ENCODE data around the gene ZNF219. TPM values are rescaled to one million over a fixed set of nuclear protein-coding genes. Genes with fewer than 3 reads are reported as not detected.

ZNF219 gene
- total and polyA plus RNA-seq, 2 of the 13 experiments (the other 11 are each of a cell fraction or from before 2014, with no cell fraction given) = 34.5 to 36.6 TPM

DNA sequence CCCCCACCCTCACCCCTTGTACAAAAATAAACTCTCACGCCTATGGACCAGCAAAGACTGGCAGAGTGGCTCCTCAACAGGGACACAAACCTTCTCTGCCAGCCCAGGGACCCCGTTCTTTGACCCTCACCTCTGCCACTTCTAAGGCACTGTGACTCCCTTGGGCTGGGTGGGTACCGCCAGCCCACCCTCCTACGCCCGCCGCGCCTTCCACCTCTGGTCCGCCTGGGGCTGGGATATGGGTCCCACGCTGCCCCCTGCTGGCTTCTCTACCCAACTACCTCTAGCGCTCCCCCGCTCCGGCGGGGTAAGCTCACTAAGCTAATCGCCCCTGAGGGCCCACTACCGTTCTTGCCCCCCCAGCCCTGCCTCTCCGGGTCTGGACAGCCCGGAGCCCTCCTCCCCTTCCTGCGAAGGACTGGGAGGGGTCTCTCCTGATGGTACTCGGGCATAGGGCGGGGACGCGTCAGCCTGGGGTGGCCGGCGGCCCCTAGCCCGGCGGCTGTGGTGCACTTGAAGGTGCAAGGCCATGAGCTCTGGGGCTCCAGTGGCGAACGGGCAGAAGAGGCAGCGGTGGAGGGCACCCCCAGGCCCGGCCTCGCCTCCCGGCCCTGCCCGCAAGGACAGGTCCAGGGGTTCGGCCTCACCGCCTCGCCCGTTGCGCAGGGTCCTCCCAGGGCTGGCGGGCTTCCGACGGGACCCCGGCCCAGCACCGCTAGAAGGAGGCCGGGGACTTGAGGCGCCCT is 8.1 kb downstream of the ZNF219 start (continued):
- TF ChIP-seq, protein P1, sequence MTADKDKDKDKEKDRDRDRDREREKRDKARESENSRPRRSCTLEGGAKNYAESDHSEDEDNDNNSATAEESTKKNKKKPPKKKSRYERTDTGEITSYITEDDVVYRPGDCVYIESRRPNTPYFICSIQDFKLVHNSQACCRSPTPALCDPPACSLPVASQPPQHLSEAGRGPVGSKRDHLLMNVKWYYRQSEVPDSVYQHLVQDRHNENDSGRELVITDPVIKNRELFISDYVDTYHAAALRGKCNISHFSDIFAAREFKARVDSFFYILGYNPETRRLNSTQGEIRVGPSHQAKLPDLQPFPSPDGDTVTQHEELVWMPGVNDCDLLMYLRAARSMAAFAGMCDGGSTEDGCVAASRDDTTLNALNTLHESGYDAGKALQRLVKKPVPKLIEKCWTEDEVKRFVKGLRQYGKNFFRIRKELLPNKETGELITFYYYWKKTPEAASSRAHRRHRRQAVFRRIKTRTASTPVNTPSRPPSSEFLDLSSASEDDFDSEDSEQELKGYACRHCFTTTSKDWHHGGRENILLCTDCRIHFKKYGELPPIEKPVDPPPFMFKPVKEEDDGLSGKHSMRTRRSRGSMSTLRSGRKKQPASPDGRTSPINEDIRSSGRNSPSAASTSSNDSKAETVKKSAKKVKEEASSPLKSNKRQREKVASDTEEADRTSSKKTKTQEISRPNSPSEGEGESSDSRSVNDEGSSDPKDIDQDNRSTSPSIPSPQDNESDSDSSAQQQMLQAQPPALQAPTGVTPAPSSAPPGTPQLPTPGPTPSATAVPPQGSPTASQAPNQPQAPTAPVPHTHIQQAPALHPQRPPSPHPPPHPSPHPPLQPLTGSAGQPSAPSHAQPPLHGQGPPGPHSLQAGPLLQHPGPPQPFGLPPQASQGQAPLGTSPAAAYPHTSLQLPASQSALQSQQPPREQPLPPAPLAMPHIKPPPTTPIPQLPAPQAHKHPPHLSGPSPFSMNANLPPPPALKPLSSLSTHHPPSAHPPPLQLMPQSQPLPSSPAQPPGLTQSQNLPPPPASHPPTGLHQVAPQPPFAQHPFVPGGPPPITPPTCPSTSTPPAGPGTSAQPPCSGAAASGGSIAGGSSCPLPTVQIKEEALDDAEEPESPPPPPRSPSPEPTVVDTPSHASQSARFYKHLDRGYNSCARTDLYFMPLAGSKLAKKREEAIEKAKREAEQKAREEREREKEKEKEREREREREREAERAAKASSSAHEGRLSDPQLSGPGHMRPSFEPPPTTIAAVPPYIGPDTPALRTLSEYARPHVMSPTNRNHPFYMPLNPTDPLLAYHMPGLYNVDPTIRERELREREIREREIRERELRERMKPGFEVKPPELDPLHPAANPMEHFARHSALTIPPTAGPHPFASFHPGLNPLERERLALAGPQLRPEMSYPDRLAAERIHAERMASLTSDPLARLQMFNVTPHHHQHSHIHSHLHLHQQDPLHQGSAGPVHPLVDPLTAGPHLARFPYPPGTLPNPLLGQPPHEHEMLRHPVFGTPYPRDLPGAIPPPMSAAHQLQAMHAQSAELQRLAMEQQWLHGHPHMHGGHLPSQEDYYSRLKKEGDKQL (CRISPR knock-in tag; IDR thresholded peaks at IDR 0.05; ENCODE audit: low read depth) = no peak
- TF ChIP-seq ZNF549 (CRISPR knock-in tag; IDR thresholded peaks at IDR 0.05) (no peak), NR3C1 (CRISPR knock-in tag; IDR thresholded peaks at IDR 0.05) (no peak), U2AF1 (optimal IDR thresholded peaks at IDR 0.05; ENCODE audit: low read depth, low read length) (no peak), NR2F2 (IDR thresholded peaks at IDR 0.05; ENCODE audit: borderline replicate concordance, low read depth) (no peak; the same call in 1 of the 2 replicates), TRIM24 (CRISPR knock-in tag; IDR thresholded peaks at IDR 0.05) (no peak), ZEB1 (IDR thresholded peaks at IDR 0.05; ENCODE audit: insufficient replicate concordance, low read depth) (no peak), GABPB1 (CRISPR knock-in tag; IDR thresholded peaks at IDR 0.05) (peak; percentile 37; the same call in 1 of the 2 replicates), POGZ (CRISPR knock-in tag; IDR thresholded peaks at IDR 0.05) (peak; percentile 69), SALL1 (CRISPR knock-in tag; IDR thresholded peaks at IDR 0.05) (peak; percentile 43; the same call in 1 of the 2 replicates), SNRNP70 (IDR thresholded peaks at IDR 0.05; ENCODE audit: low read depth, low read length) (no peak)
- TF ChIP-seq, protein P2, sequence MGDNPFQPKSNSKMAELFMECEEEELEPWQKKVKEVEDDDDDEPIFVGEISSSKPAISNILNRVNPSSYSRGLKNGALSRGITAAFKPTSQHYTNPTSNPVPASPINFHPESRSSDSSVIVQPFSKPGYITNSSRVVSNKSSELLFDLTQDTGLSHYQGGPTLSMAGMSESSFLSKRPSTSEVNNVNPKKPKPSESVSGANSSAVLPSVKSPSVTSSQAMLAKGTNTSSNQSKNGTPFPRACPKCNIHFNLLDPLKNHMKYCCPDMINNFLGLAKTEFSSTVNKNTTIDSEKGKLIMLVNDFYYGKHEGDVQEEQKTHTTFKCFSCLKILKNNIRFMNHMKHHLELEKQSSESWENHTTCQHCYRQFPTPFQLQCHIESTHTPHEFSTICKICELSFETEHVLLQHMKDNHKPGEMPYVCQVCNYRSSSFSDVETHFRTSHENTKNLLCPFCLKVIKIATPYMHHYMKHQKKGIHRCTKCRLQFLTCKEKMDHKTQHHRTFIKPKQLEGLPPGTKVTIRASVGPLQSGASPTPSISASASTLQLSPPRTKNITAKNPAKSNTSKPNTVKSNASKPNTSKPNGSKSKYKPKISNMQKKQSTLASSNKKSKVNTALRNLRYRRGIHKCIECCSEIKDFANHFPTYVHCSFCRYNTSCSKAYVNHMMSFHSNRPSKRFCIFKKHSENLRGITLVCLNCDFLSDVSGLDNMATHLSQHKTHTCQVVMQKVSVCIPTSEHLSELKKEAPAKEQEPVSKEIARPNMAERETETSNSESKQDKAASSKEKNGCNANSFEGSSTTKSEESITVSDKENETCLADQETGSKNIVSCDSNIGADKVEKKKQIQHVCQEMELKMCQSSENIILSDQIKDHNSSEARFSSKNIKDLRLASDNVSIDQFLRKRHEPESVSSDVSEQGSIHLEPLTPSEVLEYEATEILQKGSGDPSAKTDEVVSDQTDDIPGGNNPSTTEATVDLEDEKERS (CRISPR knock-in tag; IDR thresholded peaks at IDR 0.05) = no peak
- TF ChIP-seq, protein P3, sequence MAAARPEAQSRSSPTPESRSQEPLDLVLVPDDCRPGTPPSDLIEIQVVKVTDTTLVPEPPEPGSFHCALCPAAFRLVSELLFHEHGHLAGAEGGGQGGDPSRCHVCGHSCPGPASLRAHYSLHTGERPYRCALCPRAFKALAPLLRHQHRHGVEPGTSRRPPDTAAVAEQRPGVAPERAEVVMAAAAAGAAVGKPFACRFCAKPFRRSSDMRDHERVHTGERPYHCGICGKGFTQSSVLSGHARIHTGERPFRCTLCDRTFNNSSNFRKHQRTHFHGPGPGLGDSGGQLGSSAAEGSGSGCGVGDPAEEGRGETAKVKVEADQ (CRISPR knock-in tag; IDR thresholded peaks at IDR 0.05; ENCODE audit: borderline replicate concordance) = 0 out of 2 replicates have a peak, but pooled peaks have one; percentile 44
- TF ChIP-seq, protein P4, sequence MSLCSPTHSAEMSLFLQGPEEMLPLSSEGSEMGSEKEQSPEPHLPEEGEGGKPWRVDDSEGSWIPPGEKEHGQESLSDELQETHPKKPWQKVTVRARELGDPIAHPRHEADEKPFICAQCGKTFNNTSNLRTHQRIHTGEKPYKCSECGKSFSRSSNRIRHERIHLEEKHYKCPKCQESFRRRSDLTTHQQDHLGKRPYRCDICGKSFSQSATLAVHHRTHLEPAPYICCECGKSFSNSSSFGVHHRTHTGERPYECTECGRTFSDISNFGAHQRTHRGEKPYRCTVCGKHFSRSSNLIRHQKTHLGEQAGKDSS (CRISPR knock-in tag; IDR thresholded peaks at IDR 0.05; ENCODE audit: borderline replicate concordance, low read depth) = no peak
- TF ChIP-seq, protein P5, sequence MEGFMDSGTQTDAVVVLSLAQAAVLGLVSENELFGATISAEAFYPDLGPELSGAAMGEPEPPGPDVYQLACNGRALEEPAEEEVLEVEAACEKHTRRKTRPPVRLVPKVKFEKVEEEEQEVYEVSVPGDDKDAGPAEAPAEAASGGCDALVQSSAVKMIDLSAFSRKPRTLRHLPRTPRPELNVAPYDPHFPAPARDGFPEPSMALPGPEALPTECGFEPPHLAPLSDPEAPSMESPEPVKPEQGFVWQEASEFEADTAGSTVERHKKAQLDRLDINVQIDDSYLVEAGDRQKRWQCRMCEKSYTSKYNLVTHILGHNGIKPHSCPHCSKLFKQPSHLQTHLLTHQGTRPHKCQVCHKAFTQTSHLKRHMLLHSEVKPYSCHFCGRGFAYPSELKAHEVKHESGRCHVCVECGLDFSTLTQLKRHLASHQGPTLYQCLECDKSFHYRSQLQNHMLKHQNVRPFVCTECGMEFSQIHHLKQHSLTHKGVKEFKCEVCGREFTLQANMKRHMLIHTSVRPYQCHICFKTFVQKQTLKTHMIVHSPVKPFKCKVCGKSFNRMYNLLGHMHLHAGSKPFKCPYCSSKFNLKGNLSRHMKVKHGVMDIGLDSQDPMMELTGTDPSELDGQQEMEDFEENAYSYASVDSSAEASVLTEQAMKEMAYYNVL (CRISPR knock-in tag; IDR thresholded peaks at IDR 0.05; ENCODE audit: borderline replicate concordance) = peak; percentile 22; the same call in 1 of the 2 replicates

Measured in HepG2 (cell line).